RWPE2 (cell line): ENCODE measurements around the gene TMEM154.
A peak's percentile ranks its signal among the peaks of the same experiment; 100 is the strongest.

Experiments
- ATAC-seq: fragments of 200-7000 bp; cut with Tn5 transposase; 3 replicates; pipeline ENCODE4 v1.9.1; 2021; ENCODE audit warnings: low read depth
- DNase-seq: peaks from one replicate; pipeline ENCODE4 v3.0.0-alpha.2; 2020; ENCODE audit warnings: low spot score
- H3K27ac ChIP-seq: fragments of 450-650 bp; 2 replicates; pipeline ENCODE4 v1.5.1; 2017; ENCODE audit warnings: mild to moderate bottlenecking; ENCODE audit not compliant: poor library complexity, severe bottlenecking
- H3K27me3 ChIP-seq: fragments of 250-450 bp; sonication (Bioruptor Pico); 2 replicates; pipeline ENCODE4 v1.5.1; 2021; ENCODE audit warnings: mild to moderate bottlenecking, moderate library complexity; ENCODE audit not compliant: insufficient read depth, poor library complexity, severe bottlenecking
- H3K36me3 ChIP-seq: fragments of 250-450 bp; sonication (Bioruptor Pico); 2 replicates; pipeline ENCODE4 v1.5.1; 2020; ENCODE audit warnings: low read depth, mild to moderate bottlenecking, moderate library complexity
- H3K4me1 ChIP-seq: fragments of 250-450 bp; sonication (Bioruptor Pico); 2 replicates; pipeline ENCODE4 v1.5.1; 2021; ENCODE audit warnings: mild to moderate bottlenecking, moderate library complexity; ENCODE audit not compliant: insufficient read depth, poor library complexity, severe bottlenecking
- H3K4me3 ChIP-seq: fragments of 250-450 bp; sonication (Bioruptor Pico); 2 replicates; pipeline ENCODE4 v1.5.1; 2021; ENCODE audit warnings: mild to moderate bottlenecking, moderate library complexity; ENCODE audit not compliant: severe bottlenecking
- H3K9me3 ChIP-seq: fragments of 250-450 bp; sonication (Bioruptor Pico); 2 replicates; pipeline ENCODE4 v1.5.1; 2021; ENCODE audit warnings: mild to moderate bottlenecking, moderate library complexity; ENCODE audit not compliant: severe bottlenecking
- CTCF ChIP-seq: fragments of 450-650 bp; IDR thresholded peaks from one replicate; pipeline ENCODE4 v1.5.1; 2017; ENCODE audit warnings: mild to moderate bottlenecking, moderate library complexity; ENCODE audit not compliant: poor library complexity, severe bottlenecking

Gene TMEM154

GRCh38 chr4:152708361-152708760, 28.6 kb upstream of the TMEM154 start:
- Histone ChIP-seq H3K9me3 (no peaks in the 10 kb centered on the region), H3K4me1 (peaks cover 23% of the 10 kb centered on the region), H3K36me3 (no peaks in the 10 kb centered on the region), H3K27me3 (no peaks in the 10 kb centered on the region), H3K27ac (peak overlapping the region; percentile 58), H3K4me3 (no peak overlapping the region)
- DNase-seq = no peak
- no peak for ATAC-seq
- TF ChIP-seq CTCF = no peak

GRCh38 chr4:152707632-152708031, 27.8 kb upstream of the TMEM154 start:
- H3K4me1 ChIP-seq = peaks cover 23% of the 10 kb centered on the region
- no peaks in the 10 kb centered on the region for H3K27me3 ChIP-seq
- TF ChIP-seq CTCF = no peak
- no peak overlapping the region for H3K4me3 ChIP-seq
- no peaks in the 10 kb centered on the region for H3K9me3 ChIP-seq
- ATAC-seq (no peak), DNase-seq (no peak)
- H3K36me3 ChIP-seq = no peaks in the 10 kb centered on the region
- no peak overlapping the region for H3K27ac ChIP-seq

- Histone ChIP-seq H3K4me3 (no peak overlapping the region), H3K27ac (no peak overlapping the region), H3K36me3 (no peaks in the 10 kb centered on the region), H3K9me3 (no peaks in the 10 kb centered on the region), H3K27me3 (no peaks in the 10 kb centered on the region), H3K4me1 (peaks cover 23% of the 10 kb centered on the region)
- ATAC-seq = no peak
- no peak for TF ChIP-seq CTCF
- DNase-seq = no peak
These were observed 26.1 kb upstream of the TMEM154 start for GRCh38 chr4:152705903-152706302.

- Histone ChIP-seq H3K27me3 (no peaks in the 10 kb centered on the region), H3K9me3 (no peaks in the 10 kb centered on the region), H3K36me3 (no peaks in the 10 kb centered on the region), H3K4me3 (no peak overlapping the region), H3K4me1 (peaks cover 13% of the 10 kb centered on the region), H3K27ac (no peak overlapping the region)
- ATAC-seq (no peak), DNase-seq (no peak)
- TF ChIP-seq CTCF = no peak
These were observed 25.0 kb upstream of the TMEM154 start for GRCh38 chr4:152704788-152705187.

- no peak for DNase-seq
- Histone ChIP-seq H3K27ac (no peak overlapping the region), H3K4me3 (no peak overlapping the region), H3K4me1 (peaks cover 17% of the 10 kb centered on the region), H3K36me3 (no peaks in the 10 kb centered on the region), H3K9me3 (no peaks in the 10 kb centered on the region), H3K27me3 (no peaks in the 10 kb centered on the region)
- no peak for TF ChIP-seq CTCF
- no peak; the same call in 2 of the 3 replicates for ATAC-seq
These were observed 20.4 kb upstream of the TMEM154 start for GRCh38 chr4:152700151-152700550.
